Transverse colon (tissue), 4 donors: ENCODE results near the gene AGBL4.

Experiments
- CTCF ChIP-seq, 5 experiments: fragments of 200-600 bp in 3 of 5; fragments of 450-650 bp in 2 of 5; sonication (generic) in 3 of 5; IDR thresholded peaks; 1 replicate in 2 of 5; 2 replicates in 3 of 5; pipeline ENCODE4 v1.5.1; 2016 to 2017; ENCODE audit warnings: antibody characterized with exemption in 5 of 5, inconsistent platforms in 3 of 5, mild to moderate bottlenecking in 2 of 5, moderate library complexity in 1 of 5
- EP300 ChIP-seq: sonication (generic); formaldehyde crosslinking; IDR thresholded peaks from one replicate; pipeline ENCODE4 v1.6.1; 2017; ENCODE audit warnings: antibody characterized with exemption, low read depth
- POLR2A ChIP-seq: fragments of 450-650 bp; IDR thresholded peaks from one replicate; pipeline ENCODE4 v1.6.1; 2016; ENCODE audit warnings: antibody characterized with exemption, mild to moderate bottlenecking, moderate library complexity
- POLR2AphosphoS5 ChIP-seq, 3 donors: sonication (generic); formaldehyde crosslinking; IDR thresholded peaks; one replicate each; pipeline ENCODE4 v1.6.1; 2016; ENCODE audit warnings: antibody characterized with exemption in 3 of 3

GRCh38 chr1:49028396-49028795 lies 995.4 kb downstream of the AGBL4 start:
- TF ChIP-seq POLR2A (no peak), CTCF (IDR thresholded peaks at IDR 0.05) (no peak), POLR2AphosphoS5 (IDR thresholded peaks at IDR 0.05) (no peak), EP300 (no peak)
